HFFc6 (cell line): ENCODE measurements around the gene ZBTB16. TPM values are rescaled to one million over a fixed set of nuclear protein-coding genes. Genes with fewer than 3 reads are reported as not detected.

Source experiments
- DNase-seq: peaks from one replicate; pipeline ENCODE4 v3.0.0-alpha.2; 2018
- H3K27ac Mint-ChIP-seq: 2 replicates; pipeline ENCODE4 v1.8.0; 2020; ENCODE audit warnings: mild to moderate bottlenecking, mixed read lengths
- H3K27me3 Mint-ChIP-seq: 2 replicates; pipeline ENCODE4 v1.8.0; 2021; ENCODE audit warnings: mild to moderate bottlenecking, moderate library complexity, mixed read lengths; ENCODE audit not compliant: insufficient read depth
- H3K36me3 Mint-ChIP-seq: 2 replicates; pipeline ENCODE4 v1.8.0; 2021; ENCODE audit warnings: low read depth, mixed read lengths
- H3K4me1 Mint-ChIP-seq: 2 replicates; pipeline ENCODE4 v1.8.0; 2020; ENCODE audit warnings: low read depth, mixed read lengths
- H3K4me3 Mint-ChIP-seq: 2 replicates; pipeline ENCODE4 v1.8.0; 2020; ENCODE audit warnings: mild to moderate bottlenecking, moderate library complexity, mixed read lengths
- H3K9me3 Mint-ChIP-seq: 2 replicates; pipeline ENCODE4 v1.8.0; 2020; ENCODE audit warnings: mild to moderate bottlenecking, mixed read lengths
- CTCF ChIP-seq: fragments of 200-600 bp; sonication (generic); IDR thresholded peaks from 2 replicates; pipeline ENCODE4 v1.5.0; 2021; ENCODE audit warnings: antibody characterized with exemption, mild to moderate bottlenecking
- total RNA-seq, 6 experiments: library from RNA; stranded (reverse); fragmentation: NEBNext Ultra II Directional; extraction: Animal tissue kit (Norgen Biotek cat#: 25700); gene quantifications; 2 replicates in 1 of 6; 3 replicates in 5 of 6; pipeline ENCODE4 v1.2.3, GENCODE V29; 2021

The ZBTB16 gene
- total RNA-seq, 6 experiments from 2014 or later, result not detected

DNA sequence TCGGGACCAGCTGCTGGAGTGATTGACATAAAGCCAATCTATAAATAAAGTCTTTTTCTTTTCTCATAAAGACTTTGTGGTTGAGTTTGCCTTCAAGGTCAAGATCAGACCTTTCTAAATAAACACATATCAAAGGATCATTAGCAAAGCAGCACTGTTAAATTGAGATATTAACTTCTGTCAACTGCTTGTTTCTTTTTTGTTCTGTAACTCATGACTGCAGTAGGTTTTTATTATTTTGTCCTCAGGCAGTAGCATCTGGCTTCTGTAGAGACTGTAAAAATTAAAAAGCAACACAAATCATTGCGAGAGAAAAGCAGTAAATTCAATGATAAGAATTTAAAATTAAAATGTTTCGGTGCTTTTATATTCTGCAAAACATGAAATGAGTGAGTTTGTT is 159.0 kb downstream of the ZBTB16 start:
- Mint-ChIP-seq H3K27ac (no peak overlapping the region), H3K9me3 (no peaks in the 10 kb centered on the region), H3K4me3 (no peak overlapping the region), H3K36me3 (no peaks in the 10 kb centered on the region), H3K27me3 (peaks cover 36% of the 10 kb centered on the region), H3K4me1 (no peaks in the 10 kb centered on the region)
- DNase-seq, result no peak
- no peak for TF ChIP-seq CTCF

GRCh38 chr11:114219559-114220349 is 160.2 kb downstream of the ZBTB16 start:
- no peaks in the 10 kb centered on the region for H3K4me1 Mint-ChIP-seq
- no peak overlapping the region for H3K27ac Mint-ChIP-seq
- H3K27me3 Mint-ChIP-seq, result peaks cover 38% of the 10 kb centered on the region
- no peak for TF ChIP-seq CTCF
- H3K9me3 Mint-ChIP-seq, result no peaks in the 10 kb centered on the region
- H3K4me3 Mint-ChIP-seq, result no peak overlapping the region
- DNase-seq, result no peak
- H3K36me3 Mint-ChIP-seq, result no peaks in the 10 kb centered on the region

DNA sequence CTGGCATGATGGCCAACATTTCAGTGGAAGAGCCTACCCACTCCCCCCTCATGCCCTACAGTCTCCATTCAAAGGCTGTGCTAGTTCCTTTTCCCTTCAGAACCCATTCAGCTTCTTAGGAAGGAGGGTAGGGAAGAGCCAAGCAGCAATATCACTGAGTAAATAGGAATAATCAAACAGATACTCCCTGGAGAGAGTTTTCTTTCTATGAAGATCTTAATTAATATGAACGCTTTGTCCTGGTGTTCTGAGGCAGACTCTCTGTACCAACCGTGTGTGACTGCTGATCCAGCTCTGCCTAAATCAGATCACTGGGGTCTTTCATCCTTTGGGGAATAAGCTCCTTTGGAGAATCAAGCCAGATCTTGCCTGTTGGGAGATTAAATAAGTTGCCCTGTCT is 161.5 kb downstream of the ZBTB16 start:
- Mint-ChIP-seq H3K4me3 (no peak overlapping the region), H3K27ac (no peak overlapping the region), H3K9me3 (no peaks in the 10 kb centered on the region), H3K4me1 (no peaks in the 10 kb centered on the region), H3K36me3 (no peaks in the 10 kb centered on the region), H3K27me3 (peaks cover 29% of the 10 kb centered on the region)
- no peak for DNase-seq
- TF ChIP-seq CTCF, result no peak

DNA sequence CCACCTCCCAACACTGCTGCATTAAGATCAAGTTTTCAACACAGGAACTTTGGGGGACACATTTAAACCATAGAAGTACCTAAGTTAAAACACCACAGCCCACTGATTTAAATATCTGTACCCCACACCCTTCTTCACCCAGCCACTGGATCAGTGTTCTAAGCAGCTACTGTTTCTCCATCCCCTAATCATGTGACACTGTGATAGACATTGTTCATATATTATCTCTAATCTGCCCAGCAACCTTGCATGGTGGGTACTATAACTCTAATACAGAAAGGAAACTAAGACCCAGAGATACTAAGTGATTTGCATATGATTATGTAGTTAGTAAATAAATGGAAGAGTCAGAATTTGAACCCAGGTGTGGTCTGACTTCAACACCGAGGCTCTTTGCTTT is 166.2 kb downstream of the ZBTB16 start:
- Mint-ChIP-seq H3K27ac (no peak overlapping the region), H3K27me3 (peaks cover 13% of the 10 kb centered on the region), H3K36me3 (no peaks in the 10 kb centered on the region), H3K4me3 (no peak overlapping the region), H3K4me1 (no peaks in the 10 kb centered on the region), H3K9me3 (no peaks in the 10 kb centered on the region)
- no peak for DNase-seq
- no peak for TF ChIP-seq CTCF

GRCh38 chr11:114226356-114226755 is 166.8 kb downstream of the ZBTB16 start:
- Mint-ChIP-seq H3K9me3 (no peaks in the 10 kb centered on the region), H3K27me3 (peaks cover 17% of the 10 kb centered on the region), H3K36me3 (no peaks in the 10 kb centered on the region), H3K4me1 (no peaks in the 10 kb centered on the region), H3K4me3 (no peak overlapping the region), H3K27ac (no peak overlapping the region)
- DNase-seq, result no peak
- TF ChIP-seq CTCF, result no peak
